ENCODE data around the gene SPATA45. TPM values are rescaled to one million over a fixed set of nuclear protein-coding genes. Genes with fewer than 3 reads are reported as not detected.

The SPATA45 gene
- total RNA-seq (2012; rRNA removed) (not detected in 2 replicates), polyA plus RNA-seq (2012; rRNA removed) (not detected in 2 replicates), Bru-seq, nascent RNA (percentile 28 among the genes with signal in this experiment), BruChase-seq, experiment 1, labeled RNA remaining after a 6-hour chase (percentile 39 among the genes with signal in this experiment), BruChase-seq, experiment 2, labeled RNA remaining after a 2-hour chase (percentile 38 among the genes with signal in this experiment)
- not detected in 2 replicates for polyA plus RNA-seq (2012; cell fraction: cytosol; rRNA removed)
- polyA plus RNA-seq (2012; cell fraction: nucleus; rRNA removed; ENCODE audit: low replicate concordance): not detected in 2 replicates
- long read RNA-seq: 0 reads

DNA sequence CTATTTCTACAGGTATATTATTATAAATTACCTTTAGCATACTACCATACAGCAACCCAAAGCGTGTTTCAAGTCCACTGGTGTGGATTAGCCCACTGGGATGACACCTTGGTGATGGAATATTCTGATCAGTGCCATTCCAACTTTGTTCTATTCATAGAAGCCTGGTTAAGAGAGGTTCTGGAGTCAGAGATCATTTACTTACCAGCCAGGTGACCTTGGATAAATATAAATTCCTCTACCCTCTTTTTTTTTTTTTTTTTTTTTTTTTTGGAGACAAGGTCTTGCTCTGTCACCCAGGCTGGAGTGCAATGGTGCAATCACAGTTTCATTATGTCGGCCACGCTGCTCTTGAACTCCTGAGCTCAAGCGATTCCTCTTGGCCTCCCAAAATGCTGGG is at the start of gene SPATA45:
TSS of gene SPATA45 (minus strand) at position 101 of the 400 bp plus-strand sequence. CDS start 11,500 bp downstream, outside the sequence.
- no CpG with 5 or more reads among the region's 4 CpGs for WGBS, 2 experiments (ENCODE audit: extremely low coverage in 2 of 2, insufficient read length in 1 of 2)
- no peak within 1 kb of the TSS for H2AK9ac ChIP-seq (replicated peaks; ENCODE audit: low read depth, low read length, poor library complexity)
- in situ Hi-C loops (cut with MboI; ENCODE audit: low sequenced_read_pairs): no loop called here
- no peak within 1 kb of the TSS for H4K5ac ChIP-seq (ENCODE audit: low read depth, low read length)
- no peak within 1 kb of the TSS for H3K56ac ChIP-seq (ENCODE audit: extremely low read depth, insufficient read depth, low read length)
- CTCF ChIA-PET: interaction anchor here (0.6 kb wide), 1 partner anchor 24 kb away, joined by 4 read pairs; no protein-coding TSS in a partner anchor
- no peaks in the 10 kb centered on the region for H3K9me1 ChIP-seq (ENCODE audit: insufficient read depth, low read length)
- no peak within 1 kb of the TSS for H2AK5ac ChIP-seq (ENCODE audit: low read depth, low read length)
- DNase-seq (no peak), ATAC-seq (ENCODE audit: low read depth) (no peak)
- no peak within 1 kb of the TSS for H3K14ac ChIP-seq (replicated peaks; ENCODE audit: low read depth, low read length)
- H3K4ac ChIP-seq (ENCODE audit: low read depth, low read length): no peak within 1 kb of the TSS
- H4K8ac ChIP-seq (ENCODE audit: low read depth in 2 of 2, low read length in 2 of 2): no peak within 1 kb of the TSS
- peaks cover 4% of the 10 kb centered on the region for H3K9me3 ChIP-seq (ENCODE audit: control insufficient read depth, insufficient read depth, low read length)
- H3K27ac ChIP-seq (ENCODE audit: insufficient read depth, low read length): no peak within 1 kb of the TSS
- no peak within 1 kb of the TSS for H2BK15ac ChIP-seq (ENCODE audit: low read depth, low read length)
- no peaks in the 10 kb centered on the region for H3K4me1 ChIP-seq (ENCODE audit: control insufficient read depth, insufficient read depth, low read length)
- no peak within 1 kb of the TSS for H3K18ac ChIP-seq (ENCODE audit: low read depth, low read length)
- no peak within 1 kb of the TSS for H2BK20ac ChIP-seq (ENCODE audit: low read depth, low read length)
- H3K36me3 ChIP-seq (ENCODE audit: control insufficient read depth, insufficient read depth, low read length): no peaks in the 10 kb centered on the region
- TF ChIP-seq, protein P1, sequence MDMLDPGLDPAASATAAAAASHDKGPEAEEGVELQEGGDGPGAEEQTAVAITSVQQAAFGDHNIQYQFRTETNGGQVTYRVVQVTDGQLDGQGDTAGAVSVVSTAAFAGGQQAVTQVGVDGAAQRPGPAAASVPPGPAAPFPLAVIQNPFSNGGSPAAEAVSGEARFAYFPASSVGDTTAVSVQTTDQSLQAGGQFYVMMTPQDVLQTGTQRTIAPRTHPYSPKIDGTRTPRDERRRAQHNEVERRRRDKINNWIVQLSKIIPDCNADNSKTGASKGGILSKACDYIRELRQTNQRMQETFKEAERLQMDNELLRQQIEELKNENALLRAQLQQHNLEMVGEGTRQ (IDR thresholded peaks at IDR 0.05; ENCODE audit: low read depth, low read length): no peak
- no peak within 1 kb of the TSS for H3K23ac ChIP-seq (ENCODE audit: low read depth, low read length)
- H2BK120ac ChIP-seq (ENCODE audit: low read depth, low read length): no peak within 1 kb of the TSS
- H2BK5ac ChIP-seq (ENCODE audit: low read depth, low read length, poor library complexity, severe bottlenecking): no peak within 1 kb of the TSS
- POLR2A ChIA-PET (ENCODE audit: unreplicated experiment): no interaction called here
- no peak within 1 kb of the TSS for H3K9ac ChIP-seq (ENCODE audit: low read depth, low read length)
- H4K20me1 ChIP-seq (ENCODE audit: insufficient read depth, low read length): no peaks in the 10 kb centered on the region
- H3K79me1 ChIP-seq (ENCODE audit: low read depth in 1 of 2, low read length in 2 of 2): no peaks in the 10 kb centered on the region
- BruUV-seq (replicated peaks): no TSS peak
- no peak within 1 kb of the TSS for H3K4me3 ChIP-seq (ENCODE audit: insufficient read depth, low read depth, low read length)
- no peak within 1 kb of the TSS for H3K4me2 ChIP-seq (ENCODE audit: low read depth, low read length)
- no peak within 1 kb of the TSS for H4K91ac ChIP-seq (ENCODE audit: insufficient read depth, low read depth, low read length)
- dilution Hi-C loops (cut with HindIII; ENCODE audit: low sequenced_read_pairs, unreplicated experiment): no loop called here
- H3K27me3 ChIP-seq (ENCODE audit: control insufficient read depth, insufficient read depth, low read length): no peaks in the 10 kb centered on the region
- intact Hi-C loops (cut with micrococcal nuclease): no loop called here
- H2AFZ ChIP-seq (replicated peaks; ENCODE audit: low read length, poor library complexity): no peak within 1 kb of the TSS

Measured in IMR-90 (cell line).